Endothelial cell of umbilical vein (primary cell): ENCODE measurements around the gene HYAL3.

Experiments used
- EZH2 ChIP-seq: IDR thresholded peaks from 2 replicates; pipeline ENCODE4 v1.6.1; 2012; ENCODE audit warnings: borderline replicate concordance, low read depth, mild to moderate bottlenecking, moderate library complexity, low read length, inconsistent platforms; ENCODE audit not compliant: severe bottlenecking
- POLR2A ChIP-seq: IDR thresholded peaks from 2 replicates; pipeline ENCODE4 v1.6.1; 2012; ENCODE audit warnings: low read depth, mild to moderate bottlenecking, control low read depth, low read length
- POLR2AphosphoS5 ChIP-seq: IDR thresholded peaks from 2 replicates; pipeline ENCODE4 v1.6.1; 2012; ENCODE audit warnings: low read depth, mild to moderate bottlenecking, control low read depth, low read length, moderate library complexity; ENCODE audit not compliant: insufficient read depth
- TF ChIP-seq, protein P1 (sequence below), 2 donors: IDR thresholded peaks; 1 replicate in 1 of 2; 2 replicates in 1 of 2; pipeline ENCODE4 v1.5.1; 2011; ENCODE audit warnings: low read length in 2 of 2, mild to moderate bottlenecking in 2 of 2, moderate library complexity in 2 of 2, control low read depth in 1 of 2, inconsistent platforms in 1 of 2, low read depth in 1 of 2; ENCODE audit not compliant: insufficient read depth in 1 of 2; ENCODE audit errors: extremely low read depth in 1 of 2
- TF ChIP-seq, protein P2 (sequence below): IDR thresholded peaks from 2 replicates; pipeline ENCODE4 v1.6.1; 2011; ENCODE audit not compliant: insufficient read depth, insufficient read length

DNA sequence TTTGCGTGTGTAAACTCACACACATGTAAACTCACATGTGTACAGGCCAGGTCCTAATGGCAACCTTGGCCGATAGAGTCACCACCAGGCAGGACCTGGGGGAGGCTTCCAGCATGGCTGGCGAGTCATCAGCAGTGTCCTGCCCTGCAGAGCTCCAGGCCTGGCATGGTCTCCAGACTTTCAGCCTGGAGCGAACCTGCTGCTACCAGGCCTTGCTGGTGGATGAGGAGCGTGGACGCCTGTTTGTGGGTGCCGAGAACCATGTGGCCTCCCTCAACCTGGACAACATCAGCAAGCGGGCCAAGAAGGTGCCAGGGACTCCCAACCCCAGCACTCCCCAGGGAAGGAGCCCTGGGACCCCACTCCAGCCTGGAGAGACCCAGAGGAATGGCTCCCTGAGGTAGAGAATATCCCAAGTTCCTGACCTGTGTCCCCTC is 29.2 kb downstream of the HYAL3 start:
- TF ChIP-seq, protein P1, sequence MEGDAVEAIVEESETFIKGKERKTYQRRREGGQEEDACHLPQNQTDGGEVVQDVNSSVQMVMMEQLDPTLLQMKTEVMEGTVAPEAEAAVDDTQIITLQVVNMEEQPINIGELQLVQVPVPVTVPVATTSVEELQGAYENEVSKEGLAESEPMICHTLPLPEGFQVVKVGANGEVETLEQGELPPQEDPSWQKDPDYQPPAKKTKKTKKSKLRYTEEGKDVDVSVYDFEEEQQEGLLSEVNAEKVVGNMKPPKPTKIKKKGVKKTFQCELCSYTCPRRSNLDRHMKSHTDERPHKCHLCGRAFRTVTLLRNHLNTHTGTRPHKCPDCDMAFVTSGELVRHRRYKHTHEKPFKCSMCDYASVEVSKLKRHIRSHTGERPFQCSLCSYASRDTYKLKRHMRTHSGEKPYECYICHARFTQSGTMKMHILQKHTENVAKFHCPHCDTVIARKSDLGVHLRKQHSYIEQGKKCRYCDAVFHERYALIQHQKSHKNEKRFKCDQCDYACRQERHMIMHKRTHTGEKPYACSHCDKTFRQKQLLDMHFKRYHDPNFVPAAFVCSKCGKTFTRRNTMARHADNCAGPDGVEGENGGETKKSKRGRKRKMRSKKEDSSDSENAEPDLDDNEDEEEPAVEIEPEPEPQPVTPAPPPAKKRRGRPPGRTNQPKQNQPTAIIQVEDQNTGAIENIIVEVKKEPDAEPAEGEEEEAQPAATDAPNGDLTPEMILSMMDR (IDR thresholded peaks at IDR 0.05; ENCODE audit: extremely low read depth in 1 of 2, insufficient read depth in 1 of 2, low read depth in 1 of 2, low read length in 2 of 2): no peak
- TF ChIP-seq POLR2A (no peak), EZH2 (no peak), POLR2AphosphoS5 (no peak)
- TF ChIP-seq, protein P2, sequence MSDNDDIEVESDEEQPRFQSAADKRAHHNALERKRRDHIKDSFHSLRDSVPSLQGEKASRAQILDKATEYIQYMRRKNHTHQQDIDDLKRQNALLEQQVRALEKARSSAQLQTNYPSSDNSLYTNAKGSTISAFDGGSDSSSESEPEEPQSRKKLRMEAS: no peak
